Measurements from ENCODE around the gene CELA1. TPM values are rescaled to one million over a fixed set of nuclear protein-coding genes. Genes with fewer than 3 reads are reported as not detected.

Gene CELA1
- total RNA-seq, 1 donor from 2014 or later: not detected

- Histone ChIP-seq H3K4me3 (ENCODE audit: low read depth, low read length) (no peak overlapping the region), H3K27me3 (ENCODE audit: control insufficient read depth, insufficient read depth, low read length) (no peaks in the 10 kb centered on the region), H3K36me3 (ENCODE audit: control insufficient read depth, insufficient read depth, low read length) (no peaks in the 10 kb centered on the region)
- no peak for TF ChIP-seq CTCF (IDR thresholded peaks at IDR 0.05; ENCODE audit: insufficient read depth, low read length, poor library complexity, severe bottlenecking)
- DNase-seq (ENCODE audit: low read depth): no peak
These were observed 10.5 kb downstream of the CELA1 start for GRCh38 chr12:51335931-51336330.

- DNase-seq (ENCODE audit: low read depth): no peak
- no peaks in the 10 kb centered on the region for H3K27me3 ChIP-seq (ENCODE audit: control insufficient read depth, insufficient read depth, low read length)
- TF ChIP-seq CTCF (IDR thresholded peaks at IDR 0.05; ENCODE audit: insufficient read depth, low read length, poor library complexity, severe bottlenecking): no peak
- no peaks in the 10 kb centered on the region for H3K36me3 ChIP-seq (ENCODE audit: control insufficient read depth, insufficient read depth, low read length)
- H3K4me3 ChIP-seq (ENCODE audit: low read depth, low read length): no peak overlapping the region
These were observed 11.7 kb downstream of the CELA1 start for GRCh38 chr12:51334764-51335163.

- TF ChIP-seq CTCF (IDR thresholded peaks at IDR 0.05; ENCODE audit: insufficient read depth, low read length, poor library complexity, severe bottlenecking): no peak
- no peak overlapping the region for H3K4me3 ChIP-seq (ENCODE audit: low read depth, low read length)
- no peak for DNase-seq (ENCODE audit: low read depth)
- no peaks in the 10 kb centered on the region for H3K27me3 ChIP-seq (ENCODE audit: control insufficient read depth, insufficient read depth, low read length)
- no peaks in the 10 kb centered on the region for H3K36me3 ChIP-seq (ENCODE audit: control insufficient read depth, insufficient read depth, low read length)
These were observed 12.9 kb downstream of the CELA1 start for GRCh38 chr12:51333536-51333935.

GRCh38 chr12:51330186-51330585 is 16.3 kb downstream of the CELA1 start:
- H3K36me3 ChIP-seq (ENCODE audit: control insufficient read depth, insufficient read depth, low read length): no peaks in the 10 kb centered on the region
- H3K27me3 ChIP-seq (ENCODE audit: control insufficient read depth, insufficient read depth, low read length): no peaks in the 10 kb centered on the region
- no peak for TF ChIP-seq CTCF (IDR thresholded peaks at IDR 0.05; ENCODE audit: insufficient read depth, low read length, poor library complexity, severe bottlenecking)
- no peak overlapping the region for H3K4me3 ChIP-seq (ENCODE audit: low read depth, low read length)
- no peak for DNase-seq (ENCODE audit: low read depth)

GRCh38 chr12:51329742-51330141 is 16.7 kb downstream of the CELA1 start:
- H3K27me3 ChIP-seq (ENCODE audit: control insufficient read depth, insufficient read depth, low read length): no peaks in the 10 kb centered on the region
- no peak for DNase-seq (ENCODE audit: low read depth)
- no peak overlapping the region for H3K4me3 ChIP-seq (ENCODE audit: low read depth, low read length)
- no peaks in the 10 kb centered on the region for H3K36me3 ChIP-seq (ENCODE audit: control insufficient read depth, insufficient read depth, low read length)
- no peak for TF ChIP-seq CTCF (IDR thresholded peaks at IDR 0.05; ENCODE audit: insufficient read depth, low read length, poor library complexity, severe bottlenecking)

GRCh38 chr12:51328587-51328986 is 17.9 kb downstream of the CELA1 start:
- no peaks in the 10 kb centered on the region for H3K27me3 ChIP-seq (ENCODE audit: control insufficient read depth, insufficient read depth, low read length)

More at GRCh38 chr12:51328587-51328986, 17.9 kb downstream of the CELA1 start:
- TF ChIP-seq CTCF (IDR thresholded peaks at IDR 0.05; ENCODE audit: insufficient read depth, low read length, poor library complexity, severe bottlenecking): no peak
- H3K4me3 ChIP-seq (ENCODE audit: low read depth, low read length): no peak overlapping the region
- no peaks in the 10 kb centered on the region for H3K36me3 ChIP-seq (ENCODE audit: control insufficient read depth, insufficient read depth, low read length)
- DNase-seq (ENCODE audit: low read depth): no peak

Data from kidney epithelial cell (primary cell).